Posterior cingulate gyrus (tissue), 11 donors: ENCODE results near the gene TPRN.
A peak's percentile ranks its signal among the peaks of the same experiment; 100 is the strongest.

Experiments
- DNase-seq, 10 donors: peaks; one replicate each; pipeline versions ENCODE4 v3.0.0 to v3.0.0-alpha.2; 2020 to 2021; ENCODE audit warnings: mixed read lengths in 3 of 10
- intact Hi-C: fragments of 100-400 bp; cut with DNase I; formaldehyde crosslinking; loops from one replicate; pipeline ENCODE4 v1.15.1; 2023

TPRN gene

DNA sequence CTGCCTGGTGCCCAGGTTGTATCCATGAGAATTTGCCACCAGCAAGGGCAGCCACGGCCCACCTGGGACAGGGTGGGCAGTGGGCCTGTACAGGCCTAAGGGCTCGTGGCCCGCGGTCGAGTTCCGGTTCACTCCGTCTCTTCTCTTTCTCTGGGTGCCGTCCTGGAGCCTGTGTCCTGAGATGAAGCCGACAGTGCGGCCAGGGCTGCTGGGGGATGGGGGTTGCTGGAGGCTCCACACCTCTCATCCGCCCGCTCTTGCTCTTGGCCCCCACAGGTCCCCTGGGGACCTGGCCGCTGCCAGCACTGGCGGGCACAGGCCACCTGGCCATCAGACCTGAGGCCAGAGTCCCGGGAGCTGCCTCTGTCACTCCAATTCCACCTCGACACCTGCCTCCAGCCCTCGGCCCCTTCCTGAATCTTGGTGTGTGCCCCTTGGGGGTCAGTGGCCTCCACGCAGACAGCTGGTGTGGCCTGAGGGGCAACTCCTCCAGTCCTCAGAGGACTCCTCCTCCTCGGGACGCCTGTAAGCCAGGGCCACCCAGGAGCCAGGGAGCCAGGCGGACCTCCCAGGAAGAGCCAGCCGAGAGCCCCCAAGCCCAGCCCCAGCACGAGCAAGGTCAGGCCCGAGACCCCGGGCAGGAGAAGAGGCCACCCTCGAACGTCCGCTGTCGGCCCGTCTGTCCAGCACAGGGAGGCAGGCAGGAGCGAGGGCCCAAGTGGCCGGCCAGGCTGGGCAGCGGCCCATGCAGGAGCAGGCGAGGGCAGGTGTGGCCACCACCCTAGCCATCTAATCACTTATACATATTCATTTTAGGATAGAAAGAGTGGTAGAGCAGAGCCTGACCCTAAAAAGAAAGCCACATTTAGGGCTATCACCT, 35.9 kb downstream of the TPRN start:
- intact Hi-C loops = loop anchor here (5.0 kb wide), 1 partner anchor 32 kb away; no protein-coding TSS in a partner anchor
- no peak for DNase-seq

DNA sequence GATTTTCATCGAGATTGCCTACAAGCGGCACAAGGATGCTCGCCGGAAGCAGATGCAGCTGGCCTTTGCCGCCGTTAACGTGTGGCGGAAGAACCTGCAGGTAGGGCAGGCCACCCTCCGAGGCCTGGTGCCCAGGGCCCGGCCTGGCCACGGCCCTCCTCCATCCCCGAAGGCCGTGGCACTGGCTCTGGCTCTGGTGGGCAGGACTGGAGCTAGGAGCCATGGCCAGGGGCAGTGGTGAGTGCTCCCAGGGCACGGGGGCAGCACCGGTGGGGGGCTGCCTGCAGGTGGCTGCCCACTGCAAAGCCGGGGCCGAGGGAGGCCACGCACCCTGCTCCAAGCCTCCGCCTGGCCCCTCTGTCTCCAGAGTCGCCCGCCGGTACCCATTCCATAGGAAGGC, 36.7 kb downstream of the TPRN start:
- DNase-seq = no peak
- intact Hi-C loops = no loop called here

DNA sequence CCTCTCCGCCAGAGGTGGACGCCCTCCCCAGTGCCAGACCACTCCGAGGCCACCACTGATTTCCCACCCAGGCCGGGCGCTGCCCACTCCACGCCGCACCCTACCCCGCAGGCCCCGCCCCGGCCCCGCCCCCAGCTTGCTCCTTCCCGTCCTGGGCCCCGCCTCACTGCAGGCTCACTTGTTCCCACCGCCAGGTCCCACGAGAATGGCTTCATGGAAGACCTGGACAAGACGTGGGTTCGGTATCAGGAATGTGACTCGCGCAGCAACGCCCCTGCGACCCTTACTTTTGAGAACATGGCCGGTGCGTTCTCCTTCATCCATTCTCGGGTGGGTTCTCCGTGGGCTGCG, 37.2 kb downstream of the TPRN start:
- intact Hi-C loops = no loop called here
- DNase-seq = no peak

DNA sequence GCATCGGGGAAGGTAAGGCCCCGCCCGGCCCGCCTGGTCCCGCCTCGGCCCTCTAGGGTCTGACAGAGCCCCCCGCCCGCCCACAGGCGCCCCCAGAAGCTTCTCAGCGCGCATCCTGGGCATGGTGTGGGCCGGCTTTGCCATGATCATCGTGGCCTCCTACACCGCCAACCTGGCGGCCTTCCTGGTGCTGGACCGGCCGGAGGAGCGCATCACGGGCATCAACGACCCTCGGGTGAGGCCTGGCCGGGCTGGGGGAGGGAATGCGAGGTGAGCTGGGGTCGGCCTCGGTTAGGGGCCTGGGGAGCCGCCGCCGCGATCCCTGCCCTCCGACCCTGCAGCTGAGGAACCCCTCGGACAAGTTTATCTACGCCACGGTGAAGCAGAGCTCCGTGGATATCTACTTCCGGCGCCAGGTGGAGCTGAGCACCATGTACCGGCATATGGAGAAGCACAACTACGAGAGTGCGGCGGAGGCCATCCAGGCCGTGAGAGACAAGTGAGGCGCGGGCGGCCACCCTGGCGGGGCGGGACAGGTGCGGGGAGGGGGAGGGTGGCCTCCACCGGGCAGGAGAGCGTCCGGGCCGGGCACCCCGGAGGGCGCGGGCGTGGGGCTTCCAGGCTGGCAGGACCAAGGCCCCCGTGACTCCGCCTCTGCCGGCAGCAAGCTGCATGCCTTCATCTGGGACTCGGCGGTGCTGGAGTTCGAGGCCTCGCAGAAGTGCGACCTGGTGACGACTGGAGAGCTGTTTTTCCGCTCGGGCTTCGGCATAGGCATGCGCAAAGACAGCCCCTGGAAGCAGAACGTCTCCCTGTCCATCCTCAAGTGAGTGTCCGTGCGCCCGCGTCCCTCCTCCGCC, 37.8 kb downstream of the TPRN start:
- intact Hi-C loops = no loop called here
- no peak for DNase-seq

DNA sequence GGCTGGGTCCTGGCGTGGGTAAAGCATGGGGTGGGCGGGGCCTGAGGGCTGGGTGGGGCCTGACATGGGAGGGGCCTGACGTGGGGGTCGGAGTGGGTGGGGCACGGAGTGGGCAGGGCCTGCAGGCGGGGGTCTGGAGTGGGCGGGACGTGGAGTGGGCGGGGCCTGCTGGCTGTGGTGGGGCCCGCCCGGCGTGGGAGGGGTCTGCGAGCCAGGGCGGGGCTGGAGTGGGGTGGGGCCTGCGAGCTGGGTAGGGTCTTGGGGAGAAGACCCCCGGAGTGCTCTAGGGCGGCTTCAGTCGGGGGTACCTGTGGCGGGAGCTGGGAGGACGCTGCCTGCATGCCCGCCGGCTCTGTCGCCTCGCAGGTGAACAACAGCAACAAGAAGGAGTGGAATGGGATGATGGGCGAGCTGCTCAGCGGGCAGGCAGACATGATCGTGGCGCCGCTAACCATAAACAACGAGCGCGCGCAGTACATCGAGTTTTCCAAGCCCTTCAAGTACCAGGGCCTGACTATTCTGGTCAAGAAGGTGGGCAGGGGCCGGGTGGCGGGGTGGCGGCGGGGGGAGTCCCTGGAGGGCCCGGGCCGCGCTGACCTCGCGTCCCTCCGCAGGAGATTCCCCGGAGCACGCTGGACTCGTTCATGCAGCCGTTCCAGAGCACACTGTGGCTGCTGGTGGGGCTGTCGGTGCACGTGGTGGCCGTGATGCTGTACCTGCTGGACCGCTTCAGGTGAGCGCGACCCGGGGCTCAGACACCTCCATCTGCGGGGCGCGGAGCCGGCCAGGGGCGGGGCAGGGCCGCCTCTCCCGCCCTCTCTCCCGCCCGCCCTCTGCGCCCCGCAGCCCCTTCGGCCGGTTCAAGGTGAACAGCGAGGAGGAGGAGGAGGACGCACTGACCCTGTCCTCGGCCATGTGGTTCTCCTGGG, 38.7 kb downstream of the TPRN start:
- intact Hi-C loops = no loop called here
- no peak for DNase-seq

DNA sequence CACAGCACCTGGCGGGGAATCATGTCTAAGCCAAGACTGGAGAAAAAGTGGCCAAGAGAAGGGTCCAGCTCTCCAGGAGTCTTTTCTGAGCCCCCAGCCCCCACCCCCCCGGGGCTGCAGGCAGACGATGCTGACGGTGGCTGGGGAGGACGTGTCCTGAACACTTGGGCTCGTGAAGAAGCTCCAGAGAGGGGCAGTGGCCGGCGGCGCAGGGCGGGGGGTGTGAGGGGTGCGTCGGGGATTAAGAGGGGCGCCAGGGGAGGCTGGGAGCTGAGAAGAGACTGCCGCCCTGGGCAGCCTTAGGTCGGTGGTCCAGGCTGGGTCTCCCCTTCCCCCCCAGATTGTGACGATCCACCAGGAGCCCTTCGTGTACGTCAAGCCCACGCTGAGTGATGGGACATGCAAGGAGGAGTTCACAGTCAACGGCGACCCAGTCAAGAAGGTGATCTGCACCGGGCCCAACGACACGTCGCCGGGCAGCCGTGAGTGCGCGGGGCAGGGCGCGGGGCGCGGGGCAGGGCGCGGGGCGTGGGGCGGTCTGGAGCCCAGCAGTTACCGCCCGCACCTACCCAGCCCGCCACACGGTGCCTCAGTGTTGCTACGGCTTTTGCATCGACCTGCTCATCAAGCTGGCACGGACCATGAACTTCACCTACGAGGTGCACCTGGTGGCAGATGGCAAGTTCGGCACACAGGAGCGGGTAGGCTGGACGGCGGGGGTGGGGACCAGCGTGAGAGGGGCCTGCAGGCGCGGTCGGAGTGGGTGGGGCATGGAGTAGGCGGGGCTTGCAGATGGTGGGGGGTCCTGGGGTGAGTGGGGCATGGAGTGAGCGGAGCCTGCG, 39.6 kb downstream of the TPRN start:
- DNase-seq = no peak
- intact Hi-C loops = no loop called here

DNA sequence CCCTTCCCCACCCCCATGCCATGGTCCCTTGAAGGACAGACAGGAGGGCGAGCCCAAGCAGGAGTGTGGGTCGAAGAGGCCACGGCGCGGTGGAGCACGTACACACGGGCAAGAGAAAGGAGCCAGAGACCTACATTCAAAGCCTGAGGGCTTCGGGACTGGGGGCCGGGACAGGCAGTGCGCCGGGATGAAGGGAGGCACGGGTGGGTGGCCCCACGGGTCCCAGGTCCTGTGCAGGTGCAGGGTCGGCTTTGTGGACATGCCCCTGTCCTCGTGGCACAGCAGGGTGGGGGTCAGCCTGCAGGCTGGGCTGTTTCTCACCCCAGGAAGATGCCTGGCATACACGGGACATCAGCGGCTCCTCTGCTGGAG, 40.5 kb downstream of the TPRN start:
- no peak for DNase-seq
- intact Hi-C loops = no loop called here

DNA sequence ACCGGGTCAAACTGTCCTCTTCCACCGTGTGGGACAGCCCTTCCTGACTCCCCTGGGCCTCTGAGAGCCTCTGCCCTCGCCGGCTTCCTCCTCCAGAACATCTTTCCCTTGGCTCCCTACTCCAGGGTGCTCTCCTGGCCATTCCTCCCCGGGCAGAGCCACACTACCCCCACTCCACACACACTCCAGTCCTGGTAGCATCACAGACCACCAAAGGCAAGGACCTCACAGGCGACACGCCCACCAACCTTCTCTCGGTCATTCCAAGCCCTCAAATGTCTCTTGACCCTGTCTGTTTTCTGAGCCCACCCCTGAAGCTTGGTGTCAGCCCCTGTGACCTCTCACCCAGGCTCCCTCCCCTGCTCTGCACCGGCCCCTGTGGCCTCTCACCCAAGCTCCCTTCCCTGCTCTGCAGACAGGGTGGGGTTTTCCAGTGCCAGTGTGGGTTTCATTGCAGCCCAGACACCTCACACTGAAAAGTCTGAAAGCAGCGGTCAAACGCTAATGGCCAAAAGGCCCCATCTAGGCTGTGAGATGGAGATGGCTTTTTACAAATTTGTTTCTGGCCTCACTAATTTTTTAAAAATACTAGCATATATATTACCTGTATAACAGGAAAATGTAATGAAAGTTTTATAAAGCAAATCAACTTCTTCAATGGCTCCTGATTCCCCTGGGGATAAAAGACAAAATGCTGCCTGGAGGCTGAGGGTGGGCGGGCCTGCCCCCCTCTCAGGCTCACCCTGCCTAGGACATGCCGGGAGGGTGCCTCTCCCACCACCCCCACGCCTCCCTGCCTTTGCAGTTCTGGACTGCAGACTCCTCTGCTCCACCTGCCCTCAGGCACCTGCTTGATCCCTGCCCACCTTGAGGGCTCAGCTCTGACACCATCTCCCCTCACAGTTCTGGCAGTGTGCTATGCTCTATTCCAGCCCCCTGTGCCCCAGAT, 41.2 kb downstream of the TPRN start:
- intact Hi-C loops = no loop called here
- no peak for DNase-seq

DNA sequence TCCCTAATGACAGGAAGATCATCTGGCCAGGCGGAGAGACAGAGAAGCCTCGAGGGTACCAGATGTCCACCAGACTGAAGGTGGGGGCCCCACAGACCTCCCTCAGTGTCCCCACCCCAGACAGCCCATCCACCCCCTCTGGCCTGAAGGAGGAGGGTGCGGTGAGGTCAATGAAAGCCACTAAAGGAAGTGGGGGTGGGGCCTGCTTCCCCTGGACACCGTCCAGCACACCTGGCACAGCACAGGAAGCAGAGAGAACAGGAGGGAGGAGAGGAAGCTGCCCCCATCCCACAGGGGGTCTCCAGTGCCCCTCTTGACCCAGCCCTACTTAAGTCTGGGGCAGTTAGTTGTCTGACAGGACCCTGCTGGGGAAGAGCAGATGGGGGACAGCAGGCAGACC, 41.9 kb downstream of the TPRN start:
- DNase-seq = no peak
- intact Hi-C loops = no loop called here

DNA sequence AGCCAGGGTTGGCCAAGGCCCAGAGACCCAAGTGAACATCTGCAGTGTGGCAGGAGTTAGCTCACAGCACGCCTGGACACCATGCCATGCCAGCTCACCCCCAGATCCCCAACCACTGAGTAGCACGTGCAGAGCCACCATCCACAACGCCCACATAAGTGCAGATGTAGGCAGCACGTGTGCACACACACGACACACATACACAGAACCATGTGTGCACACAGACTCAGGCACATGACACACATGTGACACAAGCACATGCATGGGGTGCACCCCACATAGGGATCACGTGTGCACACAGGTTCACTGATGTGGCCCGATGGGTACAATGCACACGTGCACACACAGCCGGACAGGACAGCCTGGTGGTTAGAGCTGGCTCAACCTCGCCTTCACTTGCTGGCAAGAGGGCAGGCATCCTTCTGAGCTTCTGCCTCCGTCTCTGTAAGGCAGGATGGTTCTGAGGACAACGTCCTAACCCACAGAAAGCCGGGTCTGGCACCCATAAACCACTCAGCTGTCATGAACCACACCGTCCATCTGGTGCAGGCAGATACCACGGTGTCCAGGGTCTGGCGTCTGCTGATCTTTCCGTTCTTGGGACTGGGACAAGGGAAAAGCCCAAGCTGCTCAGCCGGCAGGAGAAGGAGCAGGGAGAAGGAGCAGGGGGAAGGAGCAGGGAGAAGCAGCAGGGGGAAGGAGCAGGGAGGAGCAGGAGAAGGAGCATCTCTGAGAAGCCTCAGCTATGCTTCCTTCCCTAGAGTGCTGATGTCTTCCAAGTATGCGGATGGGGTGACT, 42.7 kb downstream of the TPRN start:
- intact Hi-C loops = no loop called here
- DNase-seq = peak in 2 of 10 donors; percentile 53 to 72

DNA sequence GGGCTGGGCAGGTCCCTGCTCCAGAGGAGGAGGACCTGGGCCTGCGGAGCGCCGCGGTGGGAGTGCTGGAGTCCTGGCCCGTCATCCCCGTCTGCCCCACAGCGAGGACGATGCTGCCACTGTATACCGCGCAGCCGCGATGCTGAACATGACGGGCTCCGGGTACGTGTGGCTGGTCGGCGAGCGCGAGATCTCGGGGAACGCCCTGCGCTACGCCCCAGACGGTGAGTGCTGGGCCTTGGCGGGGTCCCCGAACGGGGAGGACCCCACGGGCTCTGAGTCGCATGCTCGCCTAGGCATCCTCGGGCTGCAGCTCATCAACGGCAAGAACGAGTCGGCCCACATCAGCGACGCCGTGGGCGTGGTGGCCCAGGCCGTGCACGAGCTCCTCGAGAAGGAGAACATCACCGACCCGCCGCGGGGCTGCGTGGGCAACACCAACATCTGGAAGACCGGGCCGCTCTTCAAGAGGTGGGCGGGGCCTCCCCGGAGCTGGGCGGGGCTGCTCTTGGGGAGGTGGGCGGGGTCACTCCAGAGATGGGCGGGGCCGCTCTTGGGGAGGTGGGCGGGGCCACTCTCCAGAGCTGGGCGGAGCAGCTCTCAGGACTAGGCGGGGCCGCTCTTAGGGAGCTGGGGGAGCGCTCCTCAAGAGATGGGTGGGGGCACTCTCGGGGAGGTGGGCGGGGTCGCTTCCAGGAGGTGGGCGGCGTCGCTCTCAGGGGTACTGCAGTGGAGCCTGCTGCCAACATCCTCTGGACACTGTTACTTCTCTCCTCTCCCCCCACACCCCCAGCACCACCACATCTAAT, 43.8 kb downstream of the TPRN start:
- DNase-seq = peak in 5 of 10 donors; percentile 52 to 92 (median 68)

DNA sequence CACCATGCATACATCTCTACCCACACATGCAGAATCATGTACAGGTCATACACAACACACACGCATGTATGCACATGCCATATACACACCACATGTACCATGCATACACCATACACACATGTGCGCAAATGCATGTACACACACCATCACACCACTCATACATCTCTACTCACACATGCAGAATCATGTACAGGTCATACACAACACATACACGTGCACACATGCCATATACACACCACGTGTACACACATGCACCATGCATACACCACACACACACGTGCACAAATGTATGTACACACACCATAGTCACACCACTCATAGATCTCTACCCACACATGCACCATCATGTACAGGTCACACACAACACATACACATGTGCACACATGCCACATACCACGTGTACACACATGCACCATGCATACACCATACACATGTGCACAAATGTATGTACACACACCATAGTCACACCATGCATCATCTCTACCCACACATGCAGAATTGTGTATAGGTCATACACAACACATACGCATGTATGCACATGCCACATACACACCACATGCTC, 47.6 kb downstream of the TPRN start:
- intact Hi-C loops = no loop called here
- no peak for DNase-seq

More for the DNA sequence above, 43.8 kb downstream of the TPRN start:
- intact Hi-C loops = no loop called here

DNA sequence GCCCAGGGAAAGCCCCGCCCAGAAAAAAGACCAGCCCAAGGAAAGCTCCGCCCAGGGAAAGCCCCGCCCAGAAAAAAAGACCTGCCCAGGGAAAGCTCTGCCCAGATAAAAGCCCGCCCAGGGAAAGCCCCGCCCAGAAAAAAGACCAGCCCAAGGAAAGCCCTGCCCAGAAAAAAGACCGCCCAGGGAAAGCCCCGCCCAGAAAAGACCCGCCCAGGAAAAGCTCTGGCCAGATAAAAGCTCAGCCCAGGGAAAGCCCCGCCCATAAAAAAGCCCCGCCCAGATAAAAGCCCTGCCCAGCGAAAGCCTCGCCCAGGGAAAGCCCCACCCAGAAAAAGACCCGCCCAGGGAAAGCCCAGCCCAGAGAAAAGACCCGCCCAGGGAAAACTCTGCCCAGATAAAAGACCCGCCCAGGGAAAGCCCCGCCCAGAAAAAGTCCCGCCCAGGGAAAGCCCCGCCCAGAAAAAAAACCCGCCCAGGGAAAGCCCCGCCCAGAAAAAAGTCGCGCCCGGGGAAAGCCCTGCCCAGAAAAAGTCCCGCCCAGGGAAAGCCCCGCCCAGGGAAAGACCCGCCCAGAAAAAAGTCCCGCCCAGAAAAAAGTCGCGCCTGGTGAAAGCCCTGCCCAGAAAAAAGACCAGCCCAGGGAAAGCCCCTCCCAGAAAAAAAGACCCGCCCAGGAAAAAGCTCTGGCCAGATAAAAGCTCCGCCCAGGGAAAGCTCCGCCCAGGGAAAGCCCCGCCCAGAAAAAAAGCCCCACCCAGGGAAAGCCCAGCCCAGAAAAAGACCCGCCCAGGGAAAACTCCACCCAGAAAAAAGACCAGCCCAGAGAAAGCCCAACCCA, 49.7 kb downstream of the TPRN start:
- DNase-seq = peak in 1 of 10 donors; percentile 13

DNA sequence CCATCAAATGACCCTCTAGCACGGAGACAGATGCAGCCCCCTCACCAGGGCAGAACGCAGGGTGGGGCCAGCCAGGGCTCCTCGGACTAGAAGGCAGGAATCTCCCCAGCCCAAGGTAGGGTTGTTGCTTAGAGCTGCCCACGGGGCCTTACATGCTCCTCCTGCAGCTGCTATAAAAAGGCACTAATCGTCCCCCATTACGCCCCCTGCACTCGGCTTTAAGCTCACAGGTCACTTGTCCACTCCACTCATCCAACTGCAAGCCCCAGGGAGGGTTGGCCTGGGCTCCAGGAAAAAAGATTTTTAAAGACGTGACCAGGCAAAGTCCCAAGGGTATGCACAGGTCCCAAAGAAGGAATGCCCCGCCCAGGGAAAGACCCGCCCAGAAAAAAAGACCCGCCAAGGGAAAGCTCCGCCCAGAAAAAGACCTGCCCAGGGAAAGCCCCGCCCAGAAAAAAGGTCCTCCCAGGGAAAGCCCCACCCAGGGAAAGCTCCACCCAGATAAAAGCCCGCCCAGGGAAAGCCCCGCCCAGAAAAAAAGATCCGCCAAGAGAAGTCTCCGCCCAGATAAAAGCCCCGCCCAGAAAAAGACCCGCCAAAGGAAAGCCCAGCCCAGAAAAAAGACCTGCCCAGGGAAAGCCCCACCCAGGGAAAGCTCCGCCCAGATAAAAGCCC, 50.5 kb downstream of the TPRN start:
- no peak for DNase-seq
- intact Hi-C loops = no loop called here

More for the DNA sequence above, 49.7 kb downstream of the TPRN start:
- intact Hi-C loops = no loop called here

DNA sequence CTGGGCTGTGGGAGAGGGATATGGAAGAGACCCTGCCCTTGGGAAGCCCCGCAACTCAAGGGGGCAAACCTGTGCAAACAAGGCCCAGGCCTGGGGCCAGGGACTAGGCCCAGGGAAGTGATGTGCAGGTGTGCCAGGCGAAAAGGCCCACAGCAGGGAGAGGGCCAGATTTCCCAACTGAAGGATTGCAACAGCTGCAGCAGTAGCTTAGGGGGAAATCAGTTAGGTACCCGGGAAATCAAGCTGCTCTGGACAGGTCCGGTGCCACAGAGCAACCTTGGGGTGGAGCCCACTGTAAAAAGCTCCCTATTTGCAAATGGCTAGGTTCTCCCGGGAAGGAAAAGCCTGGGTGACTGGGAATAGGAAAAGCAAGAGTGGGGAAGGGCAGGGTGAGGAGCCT, 51.2 kb downstream of the TPRN start:
- intact Hi-C loops = no loop called here
- no peak for DNase-seq
